Esophagus (tissue), 2 donors: Measurements from ENCODE around the gene CATSPERZ. TPM values are rescaled to one million over a fixed set of nuclear protein-coding genes. Genes with fewer than 3 reads are reported as not detected.

ENCODE experiments used
- polyA plus RNA-seq, 2 donors: library from polyadenylated mRNA; stranded (reverse); fragments of 200-250 nt; gene quantifications; one replicate each; pipeline ENCODE4 v1.2.3, GENCODE V29; 2013
- donor health status: healthy with polysubstance abuse.
- donor health status: Bipolar disorder and iron deficiency.

Gene CATSPERZ
- polyA plus RNA-seq, 2 donors, result 0.37 to 0.39 TPM

Other genes starting within 250 kb of the CATSPERZ start
- 10 to 100 TPM; 25.6 to 75.6 TPM for gene MACROD1, start 134.2 kb upstream of the CATSPERZ start, polyA plus RNA-seq
- gene STIP1, start 114.2 kb upstream of the CATSPERZ start, polyA plus RNA-seq, result 10 to 100 TPM; 60.0 to 69.4 TPM
- 1 to 10 TPM; 4.4 to 5.8 TPM for gene FERMT3, start 93.6 kb upstream of the CATSPERZ start, polyA plus RNA-seq
- gene TRPT1, start 74.2 kb upstream of the CATSPERZ start, polyA plus RNA-seq, result 10 to 100 TPM; 44.9 to 61.1 TPM
- 10 to 100 TPM; 49.5 to 55.1 TPM for gene NUDT22, start 74.1 kb upstream of the CATSPERZ start, polyA plus RNA-seq
- gene DNAJC4, start 69.8 kb upstream of the CATSPERZ start, polyA plus RNA-seq, result 10 to 100 TPM; 31.2 to 53.7 TPM
- gene VEGFB, start 65.8 kb upstream of the CATSPERZ start, polyA plus RNA-seq, result 10 to 100 TPM; 34.6 to 48.1 TPM
- gene FKBP2, start 59.3 kb upstream of the CATSPERZ start, polyA plus RNA-seq, result 100 to 1,000 TPM; 119 to 202 TPM
- gene PPP1R14B, start 53.4 kb upstream of the CATSPERZ start, polyA plus RNA-seq, result 100 to 1,000 TPM; 211 to 349 TPM
- gene PLCB3, start 48.8 kb upstream of the CATSPERZ start, polyA plus RNA-seq, result 10 to 100 TPM; 24.6 to 37.4 TPM
- 10 to 100 TPM; 57.4 to 64.8 TPM for gene BAD, start 15.7 kb upstream of the CATSPERZ start, polyA plus RNA-seq
- 10 to 100 TPM; 18.6 to 22.7 TPM for gene GPR137, start 14.5 kb upstream of the CATSPERZ start, polyA plus RNA-seq
- gene KCNK4, start 9.1 kb upstream of the CATSPERZ start, polyA plus RNA-seq, result not detected
- gene ESRRA, start 5.2 kb downstream of the CATSPERZ start, polyA plus RNA-seq, result 10 to 100 TPM; 63.7 to 85.4 TPM
- 100 to 1,000 TPM; 201 to 211 TPM for gene TRMT112, start 17.2 kb downstream of the CATSPERZ start, polyA plus RNA-seq
- 100 to 1,000 TPM; 442 to 808 TPM for gene PRDX5, start 17.8 kb downstream of the CATSPERZ start, polyA plus RNA-seq
- 10 to 100 TPM; 11.2 to 33.3 TPM for gene CCDC88B, start 39.8 kb downstream of the CATSPERZ start, polyA plus RNA-seq
- 10 to 100 TPM; 28.5 to 31.2 TPM for gene RPS6KA4, start 58.8 kb downstream of the CATSPERZ start, polyA plus RNA-seq